GM18951 (cell line): ENCODE measurements around the gene CSTF1.

ENCODE experiments used
- POLR2A ChIP-seq: IDR thresholded peaks from 4 replicates; pipeline ENCODE4 v1.6.1; 2011; ENCODE audit warnings: mild to moderate bottlenecking; ENCODE audit not compliant: insufficient read length, insufficient read depth; ENCODE audit errors: extremely low read depth
- in situ Hi-C: fragments of 300-500 bp; cut with MboI; formaldehyde crosslinking; loops from one replicate; pipeline ENCODE4 v1.12.0; 2022; ENCODE audit warnings: low sequenced_read_pairs, mixed read lengths, inconsistent platforms; ENCODE audit not compliant: unreplicated experiment

CSTF1 gene

GRCh38 chr20:56422076-56422823 is 29.8 kb downstream of the CSTF1 start:
- in situ Hi-C loops, result no loop called here
- TF ChIP-seq POLR2A, result no peak

- no peak for TF ChIP-seq POLR2A
- in situ Hi-C loops, result no loop called here
These were observed 30.4 kb downstream of the CSTF1 start for GRCh38 chr20:56422824-56423189.

GRCh38 chr20:56423211-56423610 is 30.8 kb downstream of the CSTF1 start:
- in situ Hi-C loops, result no loop called here
- no peak for TF ChIP-seq POLR2A

GRCh38 chr20:56423886-56424285 is 31.4 kb downstream of the CSTF1 start:
- in situ Hi-C loops, result no loop called here
- TF ChIP-seq POLR2A, result no peak

GRCh38 chr20:56424931-56425330 is 32.5 kb downstream of the CSTF1 start:
- in situ Hi-C loops, result no loop called here
- TF ChIP-seq POLR2A, result no peak

- in situ Hi-C loops, result no loop called here
- TF ChIP-seq POLR2A, result no peak
These were observed 33.6 kb downstream of the CSTF1 start for GRCh38 chr20:56426026-56426425.

- in situ Hi-C loops, result no loop called here
These were observed 34.5 kb downstream of the CSTF1 start for GRCh38 chr20:56426926-56427325.

GRCh38 chr20:56427797-56428196 is 35.4 kb downstream of the CSTF1 start:
- TF ChIP-seq POLR2A, result no peak

More at GRCh38 chr20:56426926-56427325, 34.5 kb downstream of the CSTF1 start:
- no peak for TF ChIP-seq POLR2A

GRCh38 chr20:56428410-56428809 is 36.0 kb downstream of the CSTF1 start:
- TF ChIP-seq POLR2A, result no peak
- in situ Hi-C loops, result no loop called here

More at GRCh38 chr20:56427797-56428196, 35.4 kb downstream of the CSTF1 start:
- in situ Hi-C loops, result no loop called here

- in situ Hi-C loops, result no loop called here
- no peak for TF ChIP-seq POLR2A
These were observed 36.4 kb downstream of the CSTF1 start for GRCh38 chr20:56428881-56429280.

- in situ Hi-C loops, result no loop called here
- no peak for TF ChIP-seq POLR2A
These were observed 37.1 kb downstream of the CSTF1 start for GRCh38 chr20:56429502-56429901.

- TF ChIP-seq POLR2A, result no peak
- in situ Hi-C loops, result no loop called here
These were observed 37.5 kb downstream of the CSTF1 start for GRCh38 chr20:56429941-56430340.

GRCh38 chr20:56430461-56430860 is 38.0 kb downstream of the CSTF1 start:
- TF ChIP-seq POLR2A, result no peak
- in situ Hi-C loops, result no loop called here

GRCh38 chr20:56430957-56431356 is 38.5 kb downstream of the CSTF1 start:
- no peak for TF ChIP-seq POLR2A
- in situ Hi-C loops, result no loop called here

- in situ Hi-C loops, result no loop called here
- TF ChIP-seq POLR2A, result no peak
These were observed 39.0 kb downstream of the CSTF1 start for GRCh38 chr20:56431471-56431870.

GRCh38 chr20:56433221-56433879 is 40.9 kb downstream of the CSTF1 start:
- in situ Hi-C loops, result no loop called here
- TF ChIP-seq POLR2A, result no peak
